HepG2 (cell line): ENCODE results near the gene CPVL. TPM values are rescaled to one million over a fixed set of nuclear protein-coding genes. Genes with fewer than 3 reads are reported as not detected.
A peak's percentile ranks its signal among the peaks of the same experiment; 100 is the strongest.

Source experiments
- ARHGAP35 ChIP-seq: sonication (generic); formaldehyde crosslinking; IDR thresholded peaks from 2 replicates; pipeline ENCODE4 v1.9.0; 2022; ENCODE audit warnings: mild to moderate bottlenecking, inconsistent platforms, moderate library complexity, missing genetic modification reagents, borderline replicate concordance
- ARNT ChIP-seq: fragments of 450-650 bp; IDR thresholded peaks from 2 replicates; pipeline ENCODE4 v1.6.1; 2017
- IKZF1 ChIP-seq: fragments of 450-650 bp; IDR thresholded peaks from 2 replicates; pipeline ENCODE4 v1.7.1; 2016
- PHF20 ChIP-seq: sonication (generic); formaldehyde crosslinking; IDR thresholded peaks from 2 replicates; pipeline ENCODE4 v1.5.0; 2020; ENCODE audit warnings: mild to moderate bottlenecking, missing genetic modification reagents
- SP2 ChIP-seq: sonication (generic); formaldehyde crosslinking; IDR thresholded peaks from 2 replicates; pipeline ENCODE4 v1.5.1; 2020; ENCODE audit warnings: mild to moderate bottlenecking, missing genetic modification reagents
- STAG1 ChIP-seq: sonication (generic); formaldehyde crosslinking; IDR thresholded peaks from 2 replicates; pipeline ENCODE4 v1.4.0; 2020; ENCODE audit warnings: missing genetic modification reagents
- TEAD2 ChIP-seq: sonication (generic); formaldehyde crosslinking; IDR thresholded peaks from 2 replicates; pipeline ENCODE4 v1.9.0; 2021; ENCODE audit warnings: missing genetic modification reagents
- ZNF230 ChIP-seq: sonication (generic); formaldehyde crosslinking; IDR thresholded peaks from 2 replicates; pipeline ENCODE4 v1.4.0; 2020; ENCODE audit warnings: mild to moderate bottlenecking, missing genetic modification reagents
- ZNF383 ChIP-seq: sonication (generic); formaldehyde crosslinking; IDR thresholded peaks from 2 replicates; pipeline ENCODE4 v1.4.0; 2020; ENCODE audit warnings: missing genetic modification reagents, mild to moderate bottlenecking, borderline replicate concordance
- ZNF816 ChIP-seq: sonication (generic); formaldehyde crosslinking; IDR thresholded peaks from 2 replicates; pipeline ENCODE4 v1.8.0; 2022; ENCODE audit warnings: missing genetic modification reagents, mild to moderate bottlenecking, borderline replicate concordance
- polyA plus RNA-seq, 8 experiments: library from polyadenylated mRNA; depleted of rRNA in 3 of 8; stranded (reverse) in 7 of 8; unstranded in 1 of 8; fragments of >200 nt; fragmentation: Illumina TruSeq in 4 of 8; extraction: Trizol in 4 of 8; gene quantifications; 2 replicates each; pipeline versions ENCODE4 v1.2.1 to v1.2.3, GENCODE V29; 2011 to 2016; ENCODE audit warnings: low read depth in 4 of 8, missing spikeins in 1 of 8, mixed read lengths in 1 of 8; ENCODE audit not compliant: insufficient read depth in 1 of 8
- total RNA-seq, 5 experiments: library from RNA; depleted of rRNA; stranded (reverse); fragments of >200 nt; fragmentation: Illumina TruSeq; extraction: Trizol; gene quantifications; 2 replicates each; pipeline ENCODE4 v1.2.3, GENCODE V29; 2016; ENCODE audit warnings: low read depth in 1 of 5
- TF ChIP-seq, protein P1 (sequence below): sonication (generic); formaldehyde crosslinking; IDR thresholded peaks from 2 replicates; pipeline ENCODE4 v1.4.0; 2020; ENCODE audit warnings: missing genetic modification reagents
- TF ChIP-seq, protein P2 (sequence below): IDR thresholded peaks from 2 replicates; pipeline ENCODE4 v1.6.1; 2016; ENCODE audit warnings: mild to moderate bottlenecking
- TF ChIP-seq, protein P3 (sequence below): sonication (generic); formaldehyde crosslinking; IDR thresholded peaks from 2 replicates; pipeline ENCODE4 v1.5.0; 2020; ENCODE audit warnings: missing genetic modification reagents
- TF ChIP-seq, protein P4 (sequence below): sonication (generic); formaldehyde crosslinking; IDR thresholded peaks from 2 replicates; pipeline ENCODE4 v1.8.0; 2022; ENCODE audit warnings: missing genetic modification reagents, low read depth, mild to moderate bottlenecking, borderline replicate concordance
- TF ChIP-seq, protein P5 (sequence below): sonication (generic); formaldehyde crosslinking; IDR thresholded peaks from 2 replicates; pipeline ENCODE4 v1.4.0; 2020; ENCODE audit warnings: mild to moderate bottlenecking, missing genetic modification reagents
- TF ChIP-seq, protein P6 (sequence below): sonication (generic); formaldehyde crosslinking; IDR thresholded peaks from 2 replicates; pipeline ENCODE4 v1.5.0; 2020; ENCODE audit warnings: mild to moderate bottlenecking, missing genetic modification reagents, borderline replicate concordance
- TF ChIP-seq, protein P7 (sequence below): IDR thresholded peaks from 2 replicates; pipeline ENCODE4 v1.6.1; 2016; ENCODE audit warnings: mild to moderate bottlenecking, missing biosample characterization, missing genetic modification reagents
- TF ChIP-seq, protein P8 (sequence below): sonication (generic); formaldehyde crosslinking; IDR thresholded peaks from 2 replicates; pipeline ENCODE4 v1.4.0; 2020; ENCODE audit warnings: missing genetic modification reagents

CPVL gene
- total and polyA plus RNA-seq, 2 of the 13 experiments (the other 11 are each of a cell fraction or from before 2014, with no cell fraction given) = 59.2 to 294 TPM

DNA sequence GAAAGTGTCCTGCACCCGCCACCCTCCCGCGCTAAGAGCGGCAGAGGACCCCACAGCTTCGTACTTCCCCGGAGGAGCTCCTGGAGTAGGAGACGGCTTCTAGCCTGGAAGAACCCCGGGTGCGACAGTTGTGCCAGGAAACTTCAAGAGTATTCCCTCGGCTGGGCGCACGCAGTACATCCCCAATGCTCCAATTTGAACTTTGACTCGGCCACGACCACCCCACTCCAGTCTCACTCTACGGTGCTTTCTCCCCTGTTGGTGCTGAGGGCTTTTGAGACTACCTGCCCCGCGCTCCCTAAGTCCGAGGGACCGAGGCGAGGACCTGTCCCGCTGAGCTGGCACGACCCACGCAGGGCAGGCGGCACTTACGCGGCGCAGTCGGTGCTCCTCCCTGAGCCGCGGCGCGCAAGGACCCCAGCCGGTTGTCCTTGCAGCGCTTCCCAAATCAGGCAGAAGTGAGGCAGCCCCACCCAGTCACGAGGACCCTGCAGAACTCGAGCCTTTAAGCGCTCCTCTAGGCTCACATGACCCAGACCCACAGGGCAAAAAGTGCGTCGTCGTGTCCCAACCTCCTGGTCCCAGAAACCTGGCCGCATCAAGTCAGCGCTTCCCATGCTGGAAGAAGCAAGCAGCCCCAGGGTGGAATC, at the start of gene CPVL (continued):
- TF ChIP-seq, protein P1, sequence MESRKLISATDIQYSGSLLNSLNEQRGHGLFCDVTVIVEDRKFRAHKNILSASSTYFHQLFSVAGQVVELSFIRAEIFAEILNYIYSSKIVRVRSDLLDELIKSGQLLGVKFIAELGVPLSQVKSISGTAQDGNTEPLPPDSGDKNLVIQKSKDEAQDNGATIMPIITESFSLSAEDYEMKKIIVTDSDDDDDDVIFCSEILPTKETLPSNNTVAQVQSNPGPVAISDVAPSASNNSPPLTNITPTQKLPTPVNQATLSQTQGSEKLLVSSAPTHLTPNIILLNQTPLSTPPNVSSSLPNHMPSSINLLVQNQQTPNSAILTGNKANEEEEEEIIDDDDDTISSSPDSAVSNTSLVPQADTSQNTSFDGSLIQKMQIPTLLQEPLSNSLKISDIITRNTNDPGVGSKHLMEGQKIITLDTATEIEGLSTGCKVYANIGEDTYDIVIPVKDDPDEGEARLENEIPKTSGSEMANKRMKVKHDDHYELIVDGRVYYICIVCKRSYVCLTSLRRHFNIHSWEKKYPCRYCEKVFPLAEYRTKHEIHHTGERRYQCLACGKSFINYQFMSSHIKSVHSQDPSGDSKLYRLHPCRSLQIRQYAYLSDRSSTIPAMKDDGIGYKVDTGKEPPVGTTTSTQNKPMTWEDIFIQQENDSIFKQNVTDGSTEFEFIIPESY = no peak
- peak; percentile 19; the same call in 1 of the 2 replicates for TF ChIP-seq STAG1
- no peak for TF ChIP-seq ARNT
- TF ChIP-seq ZNF816 (CRISPR knock-in tag) = no peak
- TF ChIP-seq, protein P2, sequence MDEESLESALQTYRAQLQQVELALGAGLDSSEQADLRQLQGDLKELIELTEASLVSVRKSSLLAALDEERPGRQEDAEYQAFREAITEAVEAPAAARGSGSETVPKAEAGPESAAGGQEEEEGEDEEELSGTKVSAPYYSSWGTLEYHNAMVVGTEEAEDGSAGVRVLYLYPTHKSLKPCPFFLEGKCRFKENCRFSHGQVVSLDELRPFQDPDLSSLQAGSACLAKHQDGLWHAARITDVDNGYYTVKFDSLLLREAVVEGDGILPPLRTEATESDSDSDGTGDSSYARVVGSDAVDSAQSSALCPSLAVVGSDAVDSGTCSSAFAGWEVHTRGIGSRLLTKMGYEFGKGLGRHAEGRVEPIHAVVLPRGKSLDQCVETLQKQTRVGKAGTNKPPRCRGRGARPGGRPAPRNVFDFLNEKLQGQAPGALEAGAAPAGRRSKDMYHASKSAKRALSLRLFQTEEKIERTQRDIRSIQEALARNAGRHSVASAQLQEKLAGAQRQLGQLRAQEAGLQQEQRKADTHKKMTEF = peak; percentile 36; the same call in 1 of the 2 replicates
- TF ChIP-seq, protein P3, sequence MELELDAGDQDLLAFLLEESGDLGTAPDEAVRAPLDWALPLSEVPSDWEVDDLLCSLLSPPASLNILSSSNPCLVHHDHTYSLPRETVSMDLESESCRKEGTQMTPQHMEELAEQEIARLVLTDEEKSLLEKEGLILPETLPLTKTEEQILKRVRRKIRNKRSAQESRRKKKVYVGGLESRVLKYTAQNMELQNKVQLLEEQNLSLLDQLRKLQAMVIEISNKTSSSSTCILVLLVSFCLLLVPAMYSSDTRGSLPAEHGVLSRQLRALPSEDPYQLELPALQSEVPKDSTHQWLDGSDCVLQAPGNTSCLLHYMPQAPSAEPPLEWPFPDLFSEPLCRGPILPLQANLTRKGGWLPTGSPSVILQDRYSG = no peak
- TF ChIP-seq, protein P4, sequence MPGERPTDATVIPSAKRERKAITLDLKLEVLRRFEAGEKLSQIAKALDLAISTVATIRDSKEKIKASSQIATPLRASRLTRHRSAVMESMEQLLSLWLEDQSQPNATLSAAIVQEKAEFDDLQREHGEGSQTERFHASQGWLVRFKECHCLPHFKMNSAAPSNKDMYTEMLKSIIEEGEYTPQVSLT (CRISPR knock-in tag) = no peak
- TF ChIP-seq SP2 (CRISPR knock-in tag) = no peak
- TF ChIP-seq IKZF1 = no peak
- TF ChIP-seq ARHGAP35 (CRISPR knock-in tag) = no peak
- TF ChIP-seq TEAD2 (CRISPR knock-in tag) = no peak
- TF ChIP-seq, protein P5, sequence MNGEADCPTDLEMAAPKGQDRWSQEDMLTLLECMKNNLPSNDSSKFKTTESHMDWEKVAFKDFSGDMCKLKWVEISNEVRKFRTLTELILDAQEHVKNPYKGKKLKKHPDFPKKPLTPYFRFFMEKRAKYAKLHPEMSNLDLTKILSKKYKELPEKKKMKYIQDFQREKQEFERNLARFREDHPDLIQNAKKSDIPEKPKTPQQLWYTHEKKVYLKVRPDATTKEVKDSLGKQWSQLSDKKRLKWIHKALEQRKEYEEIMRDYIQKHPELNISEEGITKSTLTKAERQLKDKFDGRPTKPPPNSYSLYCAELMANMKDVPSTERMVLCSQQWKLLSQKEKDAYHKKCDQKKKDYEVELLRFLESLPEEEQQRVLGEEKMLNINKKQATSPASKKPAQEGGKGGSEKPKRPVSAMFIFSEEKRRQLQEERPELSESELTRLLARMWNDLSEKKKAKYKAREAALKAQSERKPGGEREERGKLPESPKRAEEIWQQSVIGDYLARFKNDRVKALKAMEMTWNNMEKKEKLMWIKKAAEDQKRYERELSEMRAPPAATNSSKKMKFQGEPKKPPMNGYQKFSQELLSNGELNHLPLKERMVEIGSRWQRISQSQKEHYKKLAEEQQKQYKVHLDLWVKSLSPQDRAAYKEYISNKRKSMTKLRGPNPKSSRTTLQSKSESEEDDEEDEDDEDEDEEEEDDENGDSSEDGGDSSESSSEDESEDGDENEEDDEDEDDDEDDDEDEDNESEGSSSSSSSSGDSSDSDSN = peak; percentile 65
- TF ChIP-seq, protein P6, sequence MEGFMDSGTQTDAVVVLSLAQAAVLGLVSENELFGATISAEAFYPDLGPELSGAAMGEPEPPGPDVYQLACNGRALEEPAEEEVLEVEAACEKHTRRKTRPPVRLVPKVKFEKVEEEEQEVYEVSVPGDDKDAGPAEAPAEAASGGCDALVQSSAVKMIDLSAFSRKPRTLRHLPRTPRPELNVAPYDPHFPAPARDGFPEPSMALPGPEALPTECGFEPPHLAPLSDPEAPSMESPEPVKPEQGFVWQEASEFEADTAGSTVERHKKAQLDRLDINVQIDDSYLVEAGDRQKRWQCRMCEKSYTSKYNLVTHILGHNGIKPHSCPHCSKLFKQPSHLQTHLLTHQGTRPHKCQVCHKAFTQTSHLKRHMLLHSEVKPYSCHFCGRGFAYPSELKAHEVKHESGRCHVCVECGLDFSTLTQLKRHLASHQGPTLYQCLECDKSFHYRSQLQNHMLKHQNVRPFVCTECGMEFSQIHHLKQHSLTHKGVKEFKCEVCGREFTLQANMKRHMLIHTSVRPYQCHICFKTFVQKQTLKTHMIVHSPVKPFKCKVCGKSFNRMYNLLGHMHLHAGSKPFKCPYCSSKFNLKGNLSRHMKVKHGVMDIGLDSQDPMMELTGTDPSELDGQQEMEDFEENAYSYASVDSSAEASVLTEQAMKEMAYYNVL (CRISPR knock-in tag) = no peak; the same call in 1 of the 2 replicates
- TF ChIP-seq, protein P7, sequence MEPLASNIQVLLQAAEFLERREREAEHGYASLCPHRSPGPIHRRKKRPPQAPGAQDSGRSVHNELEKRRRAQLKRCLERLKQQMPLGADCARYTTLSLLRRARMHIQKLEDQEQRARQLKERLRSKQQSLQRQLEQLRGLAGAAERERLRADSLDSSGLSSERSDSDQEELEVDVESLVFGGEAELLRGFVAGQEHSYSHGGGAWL (CRISPR knock-in tag) = no peak
- no peak for TF ChIP-seq ZNF230
- TF ChIP-seq, protein P8, sequence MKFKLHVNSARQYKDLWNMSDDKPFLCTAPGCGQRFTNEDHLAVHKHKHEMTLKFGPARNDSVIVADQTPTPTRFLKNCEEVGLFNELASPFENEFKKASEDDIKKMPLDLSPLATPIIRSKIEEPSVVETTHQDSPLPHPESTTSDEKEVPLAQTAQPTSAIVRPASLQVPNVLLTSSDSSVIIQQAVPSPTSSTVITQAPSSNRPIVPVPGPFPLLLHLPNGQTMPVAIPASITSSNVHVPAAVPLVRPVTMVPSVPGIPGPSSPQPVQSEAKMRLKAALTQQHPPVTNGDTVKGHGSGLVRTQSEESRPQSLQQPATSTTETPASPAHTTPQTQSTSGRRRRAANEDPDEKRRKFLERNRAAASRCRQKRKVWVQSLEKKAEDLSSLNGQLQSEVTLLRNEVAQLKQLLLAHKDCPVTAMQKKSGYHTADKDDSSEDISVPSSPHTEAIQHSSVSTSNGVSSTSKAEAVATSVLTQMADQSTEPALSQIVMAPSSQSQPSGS = 0 out of 2 replicates have a peak, but pooled peaks have one; percentile 39
- TF ChIP-seq PHF20 (CRISPR knock-in tag) = no peak
- no peak for TF ChIP-seq ZNF383
